Heart left ventricle (tissue), 13 donors: ENCODE results near the gene PRM2.

Experiments used
- CTCF ChIP-seq, 12 donors: fragments of 200-600 bp; sonication (generic) in 4 of 12; IDR thresholded peaks; one replicate each; pipeline versions ENCODE4 v1.5.0 to v1.8.0; 2018 to 2022; ENCODE audit warnings: antibody characterized with exemption in 12 of 12, mild to moderate bottlenecking in 5 of 12
- POLR2A ChIP-seq, 2 donors: fragments of 450-650 bp; IDR thresholded peaks; one replicate each; pipeline ENCODE4 v1.6.1; 2017; ENCODE audit warnings: antibody characterized with exemption in 2 of 2, mild to moderate bottlenecking in 2 of 2, moderate library complexity in 2 of 2
- donor health status: ischemic (EF 13 %, LVEDD 7.1; RV severe dilation, severe dysfunction).
- donor health status: DM: no; HTN: yes; CAD: no.
- donor health status: DM: no; HTN: no; CAD: no.
- donor health status: ischemic (EF 25% LVEDD 6.9; RV normal size, moderate dysfunction).
- donor health status: ischemic (EF 25% LVEDD 5.7; RV mildly dilated, moderate dysfunction).
- donor health status: ischemic (EF 35%, LVEDD 5.7; RV mildly dilated, moderate dysfunction).
- donor health status: nonischemic (EF 11% LVEDD 7.7; RV severe dilation, severe dysfunction).
- donor health status: DM: yes; HTN: yes; CAD: no.
- donor health status: PGD.
- donor health status: ischemic (EF 29% LVEDD 5.4; RV normal size, mild dysfunction).
- donor health status: nonischemic (EF 23%, LVEDD 6.1; RV moderate dilation, normal function).

- TF ChIP-seq CTCF (IDR thresholded peaks at IDR 0.05) (no peak), POLR2A (IDR thresholded peaks at IDR 0.05) (no peak)
Observed at GRCh38 chr16:11232302-11232851, 43.9 kb downstream of the PRM2 start.
